Right ventricle myocardium superior (tissue), 1 donor: ENCODE measurements around the gene CADPS2. TPM values are rescaled to one million over a fixed set of nuclear protein-coding genes. Genes with fewer than 3 reads are reported as not detected.
"Not testable (repeated sequence)": the region's sequence is repeated elsewhere in the genome, so short reads cannot be mapped to it uniquely, and the experiment has no call there.

Experiments
- ATAC-seq: fragments of 200-7000 bp; cut with Tn5 transposase; one replicate; pipeline ENCODE4 v1.9.1; 2020; ENCODE audit warnings: mild to moderate bottlenecking; ENCODE audit not compliant: poor library complexity
- DNase-seq: peaks from one replicate; pipeline ENCODE4 v3.0.0-alpha.2; 2020
- intact Hi-C: fragments of 100-400 bp; cut with DNase I; formaldehyde crosslinking; loops from one replicate; pipeline ENCODE4 v1.11.2; 2022
- total RNA-seq: library from RNA; stranded (reverse); fragmentation: NEBNext Ultra II Directional; extraction: Animal tissue kit (Norgen Biotek cat#: 25700); gene quantifications from one replicate; pipeline ENCODE4 v1.2.1, GENCODE V29; 2021
- donor health status: DM: no; HTN: yes; CAD: no; lungs with severe emphysema.

Gene CADPS2
- total RNA-seq, 1 donor from 2014 or later, result 20.3 TPM

- DNase-seq (no peak), ATAC-seq (no peak)
- intact Hi-C loops, result no loop called here
Measured at GRCh38 chr7:122651451-122651850, 234.8 kb downstream of the CADPS2 start.

GRCh38 chr7:122643250-122643649 lies 243.0 kb downstream of the CADPS2 start:
- intact Hi-C loops, result no loop called here
- no peak for DNase-seq

GRCh38 chr7:122638459-122638858 lies 247.8 kb downstream of the CADPS2 start:
- intact Hi-C loops, result no loop called here
- DNase-seq, result no peak
- no peak for ATAC-seq

More at GRCh38 chr7:122643250-122643649, 243.0 kb downstream of the CADPS2 start:
- no peak for ATAC-seq

DNA sequence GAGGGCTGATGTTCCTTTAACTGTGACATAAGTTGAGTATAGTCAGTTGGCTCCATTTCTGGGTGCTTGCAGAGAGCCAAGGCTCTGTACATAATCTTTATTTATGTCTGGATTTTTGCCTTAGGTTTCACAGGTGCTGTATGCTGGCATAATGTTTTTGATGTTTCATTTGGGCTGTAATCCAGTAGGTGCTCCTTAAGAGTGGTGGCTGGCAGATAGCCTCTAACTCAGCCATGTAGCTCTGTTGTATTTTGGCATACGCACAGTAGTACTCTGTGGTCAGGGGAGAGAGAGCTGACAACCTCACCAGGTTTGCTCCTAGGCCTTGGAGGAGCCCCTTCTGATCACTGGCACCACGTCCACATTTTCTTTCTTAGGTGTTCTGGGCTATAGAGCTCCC lies 248.5 kb downstream of the CADPS2 start:
- no peak for DNase-seq
- intact Hi-C loops, result no loop called here

GRCh38 chr7:122635481-122635880 lies 250.8 kb downstream of the CADPS2 start:
- intact Hi-C loops, ATAC-seq, DNase-seq: not testable (repeated sequence)

More for the DNA sequence above, 248.5 kb downstream of the CADPS2 start:
- no peak for ATAC-seq

DNA sequence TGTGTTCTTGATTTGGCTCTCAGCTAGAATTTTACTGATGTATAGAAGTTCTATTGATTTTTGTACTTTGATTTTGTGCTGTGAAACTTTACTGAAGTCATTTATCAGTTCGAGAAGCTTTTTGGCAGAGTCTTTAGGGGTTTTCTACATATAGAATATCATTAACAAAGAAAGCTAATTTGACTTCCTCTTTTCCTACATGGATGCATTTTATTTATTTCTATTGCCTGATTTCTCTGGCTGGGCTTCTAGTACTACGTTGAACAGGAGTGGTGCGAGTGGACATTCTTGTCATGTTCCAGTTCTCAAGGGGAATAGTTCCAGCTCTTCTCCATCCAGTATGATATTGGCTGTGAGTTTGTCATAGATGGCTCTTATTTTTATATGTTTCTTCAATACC lies 252.8 kb downstream of the CADPS2 start:
- DNase-seq (no peak), ATAC-seq (no peak)
- intact Hi-C loops, result no loop called here

- intact Hi-C loops, result no loop called here
- ATAC-seq, result no peak
- DNase-seq, result no peak
Measured at GRCh38 chr7:122632238-122632637, 254.0 kb downstream of the CADPS2 start.

GRCh38 chr7:122629412-122629953 lies 256.8 kb downstream of the CADPS2 start:
- DNase-seq (no peak), ATAC-seq (no peak)
- intact Hi-C loops, result no loop called here

GRCh38 chr7:122628651-122629411 lies 257.4 kb downstream of the CADPS2 start:
- intact Hi-C loops, result no loop called here
- no peak for DNase-seq
- ATAC-seq, result no peak

- intact Hi-C loops, result no loop called here
- DNase-seq (no peak), ATAC-seq (no peak)
Measured at GRCh38 chr7:122626785-122627184, 259.5 kb downstream of the CADPS2 start.

- ATAC-seq, result no peak
Measured at GRCh38 chr7:122622682-122623081, 263.6 kb downstream of the CADPS2 start.

GRCh38 chr7:122619664-122620063 lies 266.6 kb downstream of the CADPS2 start:
- intact Hi-C loops, result no loop called here
- DNase-seq (no peak), ATAC-seq (no peak)

More at GRCh38 chr7:122622682-122623081, 263.6 kb downstream of the CADPS2 start:
- DNase-seq, result no peak
- intact Hi-C loops, result no loop called here

- intact Hi-C loops, result no loop called here
- DNase-seq (no peak), ATAC-seq (no peak)
Measured at GRCh38 chr7:122618585-122619189, 267.6 kb downstream of the CADPS2 start.

- intact Hi-C loops, result no loop called here
- no peak for DNase-seq
- ATAC-seq, result no peak
Measured at GRCh38 chr7:122616951-122617350, 269.3 kb downstream of the CADPS2 start.

DNA sequence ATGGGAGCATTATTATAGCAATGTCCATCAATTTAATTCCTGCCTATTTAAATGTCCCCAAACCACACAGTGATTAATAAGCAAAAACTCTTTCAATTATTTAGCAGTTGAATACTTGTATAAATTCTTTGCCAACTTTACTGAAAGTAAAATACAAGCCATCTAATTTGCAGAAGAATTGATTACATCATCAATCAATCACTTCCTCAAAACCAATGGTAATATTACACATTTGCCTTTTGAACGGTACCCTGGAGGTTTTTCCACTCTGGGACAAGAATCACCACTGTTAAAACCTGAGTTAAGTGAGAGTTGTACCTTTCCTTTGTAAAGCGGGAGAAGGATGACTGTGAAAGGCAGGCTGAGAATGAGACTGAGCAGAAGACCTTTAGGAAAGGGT lies 280.3 kb downstream of the CADPS2 start:
- DNase-seq (no peak), ATAC-seq (no peak)
- intact Hi-C loops, result no loop called here

- DNase-seq, result no peak
- ATAC-seq, result no peak
- intact Hi-C loops, result no loop called here
Measured at GRCh38 chr7:122604251-122604650, 282.0 kb downstream of the CADPS2 start.

- ATAC-seq (no peak), DNase-seq (no peak)
- intact Hi-C loops, result no loop called here
Measured at GRCh38 chr7:122602800-122603199, 283.5 kb downstream of the CADPS2 start.

DNA sequence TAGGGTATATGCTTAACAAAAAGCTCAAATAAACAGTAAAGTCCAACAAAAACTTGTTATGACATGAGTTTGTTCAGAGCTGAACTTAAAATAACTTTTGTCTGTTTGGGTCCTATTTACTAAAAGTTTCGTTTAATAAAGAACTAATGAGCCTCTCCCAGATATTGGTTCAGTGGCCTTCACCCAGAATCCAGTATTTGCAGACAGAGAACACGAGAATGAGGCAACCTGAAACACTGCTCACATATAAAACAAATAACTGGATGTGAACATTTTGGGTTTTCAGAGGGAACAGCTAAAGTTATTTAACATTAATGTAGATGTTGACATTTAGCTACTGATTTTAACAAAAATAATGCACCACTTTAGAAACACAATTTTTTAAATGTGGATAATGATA lies 285.6 kb downstream of the CADPS2 start:
- intact Hi-C loops, result no loop called here
- DNase-seq (no peak), ATAC-seq (no peak)

DNA sequence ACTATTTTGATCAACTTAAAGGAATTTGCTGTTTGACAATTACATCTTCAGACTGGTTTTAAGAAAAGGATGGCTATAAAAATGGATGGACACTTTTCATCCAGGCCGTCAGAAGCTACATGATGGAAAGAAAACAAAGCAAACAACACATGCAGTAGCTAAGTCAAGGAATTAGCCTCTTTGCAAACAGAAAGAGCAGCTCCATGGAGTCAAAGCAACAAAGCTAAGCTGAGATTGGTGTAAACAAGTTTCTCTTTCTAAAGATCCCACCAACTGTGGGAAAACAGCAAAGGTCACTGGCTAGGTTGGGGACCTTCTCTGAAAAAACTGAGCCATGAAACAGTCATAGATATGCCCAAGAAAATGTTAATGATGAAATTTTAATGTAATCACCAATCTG lies 286.2 kb downstream of the CADPS2 start:
- intact Hi-C loops, result no loop called here
- DNase-seq (no peak), ATAC-seq (no peak)

GRCh38 chr7:122597277-122597676 lies 289.0 kb downstream of the CADPS2 start:
- ATAC-seq (no peak), DNase-seq (no peak)
- intact Hi-C loops, result no loop called here
